HCT116 (cell line): Measurements from ENCODE around the gene CRELD2. TPM values are rescaled to one million over a fixed set of nuclear protein-coding genes. Genes with fewer than 3 reads are reported as not detected.

Experiments used
- ATAC-seq: fragments of 200-7000 bp; cut with Tn5 transposase; 2 replicates; pipeline ENCODE4 v1.9.1; 2020; ENCODE audit warnings: mild to moderate bottlenecking, moderate library complexity
- BruUV-seq: library from RNA; stranded (reverse); fragments of 400-500 nt; replicated peaks from 2 replicates; lab custom pipeline; 2021; lab: Mats Ljungman, UMichigan
- CTCF ChIA-PET: fragments of 300-600 bp; sonication (Branson Sonifier 250); formaldehyde crosslinking; loops from one replicate; lab custom pipeline; 2021; ENCODE audit warnings: antibody characterized with exemption; lab: Charles Lee
- POLR2A ChIA-PET: fragments of 300-600, 350-600 bp; sonication (Branson Sonifier 250); formaldehyde crosslinking; loops from one replicate; lab custom pipeline; 2021; ENCODE audit warnings: antibody characterized with exemption; lab: Charles Lee
- RAD21 ChIA-PET, 2 experiments: fragments of 300-600 bp; sonication (Branson Sonifier 250); formaldehyde crosslinking; loops; one replicate each; lab custom pipeline; 2023; ENCODE audit warnings: low total read pairs in 2 of 2; ENCODE audit not compliant: uncharacterized antibody in 2 of 2, unreplicated experiment in 2 of 2, low non-redundant PET in 1 of 2; lab: Charles Lee
- DNase-seq: peaks from one replicate; pipeline ENCODE4 v3.0.0-alpha.2; 2010; ENCODE audit warnings: low read depth, low spot score
- H2AFZ ChIP-seq: fragments of 200-600 bp; shearing (Covaris generic), sonication (generic); 2 replicates; pipeline ENCODE4 v1.6.1; 2017; ENCODE audit warnings: low read depth, mixed run types, mixed read lengths, antibody characterized with exemption, low read length; ENCODE audit not compliant: poor library complexity, severe bottlenecking
- H3K27ac ChIP-seq: 2 replicates; pipeline ENCODE4 v1.5.1; 2012; ENCODE audit warnings: low read depth, low read length
- H3K27me3 ChIP-seq: fragments of 200-600 bp; sonication (generic); 2 replicates; pipeline ENCODE4 v1.6.1; 2016; ENCODE audit warnings: mixed run types, low read length, mixed read lengths; ENCODE audit not compliant: insufficient read depth
- H3K36me3 ChIP-seq, 2 experiments: fragments of 200-500 bp in 1 of 2; fragments of 200-600 bp in 1 of 2; sonication (Bioruptor generic) in 1 of 2; sonication (generic) in 1 of 2; 2 replicates each; pipeline versions ENCODE4 v1.5.1 to v1.6.1; 2014 to 2016; ENCODE audit warnings: low read length in 2 of 2, inconsistent platforms in 1 of 2, mixed read lengths in 1 of 2, mixed run types in 1 of 2; ENCODE audit not compliant: insufficient read depth in 2 of 2, control insufficient read depth in 1 of 2
- H3K4me1 ChIP-seq, 2 experiments: fragments of 200-600 bp in 1 of 2; sonication (generic) in 1 of 2; 2 replicates each; pipeline versions ENCODE4 v1.5.1 to v1.6.1; 2012 to 2017; ENCODE audit warnings: low read length in 2 of 2, inconsistent platforms in 1 of 2, mild to moderate bottlenecking in 1 of 2, mixed read lengths in 1 of 2, mixed run types in 1 of 2, moderate library complexity in 1 of 2; ENCODE audit not compliant: insufficient read depth in 2 of 2, control insufficient read depth in 1 of 2
- H3K4me2 ChIP-seq: fragments of 200-600 bp; sonication (generic); 2 replicates; pipeline ENCODE4 v1.6.1; 2017; ENCODE audit warnings: mixed run types, low read length, mixed read lengths
- H3K4me3 ChIP-seq, 2 experiments: fragments of 200-600 bp in 1 of 2; sonication (generic) in 1 of 2; replicated peaks in 1 of 2; 2 replicates each; pipeline ENCODE4 v1.5.1; 2011 to 2016; ENCODE audit warnings: low read length in 2 of 2, control low read depth in 1 of 2, low read depth in 1 of 2, mild to moderate bottlenecking in 1 of 2, mixed read lengths in 1 of 2, mixed run types in 1 of 2
- H3K79me2 ChIP-seq: fragments of 200-600 bp; sonication (generic); 2 replicates; pipeline ENCODE4 v1.6.1; 2017; ENCODE audit warnings: mild to moderate bottlenecking, mixed run types, low read length, moderate library complexity, mixed read lengths; ENCODE audit not compliant: insufficient read depth
- H3K9ac ChIP-seq: fragments of 200-600 bp; sonication (generic); 2 replicates; pipeline ENCODE4 v1.6.1; 2016; ENCODE audit warnings: low read length, mixed read lengths
- H3K9me2 ChIP-seq: fragments of 200-600 bp; sonication (generic), shearing (Covaris generic); 2 replicates; pipeline ENCODE4 v1.6.1; 2017; ENCODE audit warnings: mixed run types, mild to moderate bottlenecking, moderate library complexity; ENCODE audit not compliant: insufficient read depth
- H3K9me3 ChIP-seq, 2 experiments: fragments of 200-500 bp in 1 of 2; fragments of 200-600 bp in 1 of 2; sonication (Bioruptor generic) in 1 of 2; sonication (generic) in 1 of 2; 2 replicates each; pipeline ENCODE4 v1.6.1; 2014 to 2017; ENCODE audit warnings: low read length in 2 of 2, mixed read lengths in 2 of 2, inconsistent platforms in 1 of 2, low read depth in 1 of 2, mild to moderate bottlenecking in 1 of 2, mixed run types in 1 of 2, moderate library complexity in 1 of 2; ENCODE audit not compliant: control insufficient read depth in 1 of 2, insufficient read depth in 1 of 2
- H4K20me1 ChIP-seq: fragments of 200-600 bp; sonication (generic), shearing (Covaris generic); 2 replicates; pipeline ENCODE4 v1.6.1; 2017; ENCODE audit warnings: mixed run types, mild to moderate bottlenecking, moderate library complexity; ENCODE audit not compliant: insufficient read depth
- ATF3 ChIP-seq: IDR thresholded peaks from 2 replicates; pipeline ENCODE4 v1.6.1; 2012
- CEBPB ChIP-seq: IDR thresholded peaks from 2 replicates; pipeline ENCODE4 v1.6.1; 2012; ENCODE audit warnings: low read depth
- CTCF ChIP-seq, 3 experiments: fragments of 200-600 bp in 1 of 3; sonication (generic) in 1 of 3; IDR thresholded peaks in 2 of 3; conservative IDR thresholded peaks in 1 of 3; 2 replicates each; pipeline ENCODE4 v1.5.1; 2012 to 2017; ENCODE audit warnings: low read depth in 2 of 3, low read length in 2 of 3, antibody characterized with exemption in 1 of 3, borderline replicate concordance in 1 of 3, control low read depth in 1 of 3, mild to moderate bottlenecking in 1 of 3, mixed read lengths in 1 of 3, mixed run types in 1 of 3, moderate library complexity in 1 of 3; ENCODE audit not compliant: insufficient read depth in 1 of 3
- EGR1 ChIP-seq: IDR thresholded peaks from 2 replicates; pipeline ENCODE4 v1.6.1; 2012; ENCODE audit warnings: low read depth
- JUND ChIP-seq: IDR thresholded peaks from 2 replicates; pipeline ENCODE4 v1.6.1; 2012
- RAD21 ChIP-seq: IDR thresholded peaks from 2 replicates; pipeline ENCODE4 v1.6.1; 2012; ENCODE audit warnings: low read depth, mild to moderate bottlenecking
- SRF ChIP-seq: IDR thresholded peaks from 2 replicates; pipeline ENCODE4 v1.6.1; 2012; ENCODE audit warnings: low read depth
- TCF7L2 ChIP-seq: IDR thresholded peaks from 2 replicates; pipeline ENCODE4 v1.7.0; 2011; ENCODE audit warnings: borderline replicate concordance, inconsistent platforms; ENCODE audit not compliant: insufficient read depth, insufficient read length; ENCODE audit errors: extremely low read depth
- YY1 ChIP-seq: IDR thresholded peaks from 2 replicates; pipeline ENCODE4 v1.6.1; 2011; ENCODE audit warnings: low read length, low read depth, moderate library complexity, mild to moderate bottlenecking; ENCODE audit not compliant: insufficient replicate concordance; ENCODE audit errors: extremely low read depth
- ZBTB33 ChIP-seq: IDR thresholded peaks from 2 replicates; pipeline ENCODE4 v1.6.1; 2011; ENCODE audit warnings: mild to moderate bottlenecking, low read length, moderate library complexity; ENCODE audit not compliant: insufficient replicate concordance; ENCODE audit errors: extremely low read depth
- ZFX ChIP-seq: fragments of 450-650 bp; IDR thresholded peaks from 2 replicates; pipeline ENCODE4 v1.6.1; 2017
- ZNF274 ChIP-seq: fragments of 200-500 bp; sonication (Bioruptor generic); IDR thresholded peaks from 2 replicates; pipeline ENCODE4 v1.6.1; 2014; ENCODE audit warnings: mild to moderate bottlenecking, low read depth, low read length, inconsistent platforms
- intact Hi-C: fragments of 100-400 bp; cut with micrococcal nuclease; formaldehyde crosslinking; loops from 2 replicates; pipeline ENCODE4 v1.10.0; 2022
- total RNA-seq: library from RNA; stranded (reverse); gene quantifications from one replicate; pipeline ENCODE4 v1.2.1, GENCODE V29; 2021; ENCODE audit not compliant: unreplicated experiment

Gene CRELD2
- total RNA-seq, 1 experiment from 2014 or later: 45.8 TPM

GRCh38 chr22:49975543-49976389 is 57.3 kb downstream of the CRELD2 start:
- Histone ChIP-seq H3K36me3 (no peaks in the 10 kb centered on the region), H2AFZ (no peak overlapping the region)
- 0 out of 2 replicates have a peak, but pooled peaks have one; percentile 3 for TF ChIP-seq EGR1
- no peak for TF ChIP-seq CEBPB
- no peak for TF ChIP-seq ZFX
- no peak for TF ChIP-seq ATF3
- TF ChIP-seq, all 23 proteins: peak for 1
- H3K27ac ChIP-seq: peak overlapping the region; percentile 40
- H3K9me3 ChIP-seq: 0 out of 4 replicates have a peak, but pooled peaks cover 0 to 5% of the 10 kb centered on the region in 2 experiments
- no peak overlapping the region for H3K9ac ChIP-seq
- no peaks in the 10 kb centered on the region for H3K9me2 ChIP-seq
- ChIA-PET RAD21 (no interaction called here), POLR2A (no interaction called here), CTCF (interaction anchor here (1.1 kb wide), 2 partner anchors 45 to 55 kb away, joined by 3 to 4 read pairs; no protein-coding TSS in a partner anchor)
- no peaks in the 10 kb centered on the region for H3K79me2 ChIP-seq
- no peaks in the 10 kb centered on the region for H4K20me1 ChIP-seq
- no peak overlapping the region for H3K4me3 ChIP-seq
- no peaks in the 10 kb centered on the region for H3K27me3 ChIP-seq
- no peak for ATAC-seq
- H3K4me2 ChIP-seq: peak overlapping the region; percentile 19; the same call in 1 of the 2 replicates
- DNase-seq: no peak
- intact Hi-C loops: loop anchor here (5.0 kb wide), 1 partner anchor 43 kb away; no protein-coding TSS in a partner anchor
- no TSS peak for BruUV-seq
- H3K4me1 ChIP-seq: peaks cover 21 to 43% of the 10 kb centered on the region in 2 experiments

- no peak for ATAC-seq
- intact Hi-C loops: loop anchor here (5.0 kb wide), 1 partner anchor 44 kb away; no protein-coding TSS in a partner anchor
- Histone ChIP-seq H3K79me2 (no peaks in the 10 kb centered on the region), H3K4me2 (no peak overlapping the region), H3K27me3 (no peaks in the 10 kb centered on the region), H3K9me2 (no peaks in the 10 kb centered on the region), H4K20me1 (no peaks in the 10 kb centered on the region), H3K27ac (no peak overlapping the region), H2AFZ (no peak overlapping the region), H3K9me3 (0 out of 4 replicates have a peak, but pooled peaks cover 0 to 5% of the 10 kb centered on the region in 2 experiments), H3K36me3 (no peaks in the 10 kb centered on the region), H3K9ac (no peak overlapping the region), H3K4me3 (no peak overlapping the region), H3K4me1 (peaks cover 21 to 34% of the 10 kb centered on the region in 2 experiments)
- CTCF ChIA-PET: interaction anchor here (1.1 kb wide), 2 partner anchors 45 to 54 kb away, joined by 3 to 4 read pairs; no protein-coding TSS in a partner anchor
- BruUV-seq: no TSS peak
- no peak for DNase-seq
- POLR2A ChIA-PET: no interaction called here
- RAD21 ChIA-PET: no interaction called here
- TF ChIP-seq CEBPB (no peak), ZBTB33 (no peak), RAD21 (no peak), JUND (no peak), EGR1 (no peak), YY1 (no peak), ZFX (no peak), CTCF (IDR thresholded peaks at IDR 0.05 in 2 of 3, conservative IDR thresholded peaks at IDR 0.05 in 1 of 3; ENCODE audit: borderline replicate concordance in 1 of 3, insufficient read depth in 1 of 3, low read depth in 2 of 3, low read length in 2 of 3) (no peak), ZNF274 (no peak), SRF (no peak), TCF7L2 (no peak)
These were observed 58.2 kb downstream of the CRELD2 start for GRCh38 chr22:49976439-49977175.
